GM12875 (cell line): ENCODE results near the gene ENC1.

Source experiments
- H3K4me3 ChIP-seq: one replicate; pipeline ENCODE4 v1.5.1; 2011; ENCODE audit warnings: low read depth, low read length, control low read depth
- CTCF ChIP-seq: IDR thresholded peaks from 2 replicates; pipeline ENCODE4 v1.5.1; 2011; ENCODE audit warnings: low read depth, mild to moderate bottlenecking, control low read depth, inconsistent platforms, low read length, moderate library complexity, borderline replicate concordance; ENCODE audit not compliant: insufficient read depth

The ENC1 gene

DNA sequence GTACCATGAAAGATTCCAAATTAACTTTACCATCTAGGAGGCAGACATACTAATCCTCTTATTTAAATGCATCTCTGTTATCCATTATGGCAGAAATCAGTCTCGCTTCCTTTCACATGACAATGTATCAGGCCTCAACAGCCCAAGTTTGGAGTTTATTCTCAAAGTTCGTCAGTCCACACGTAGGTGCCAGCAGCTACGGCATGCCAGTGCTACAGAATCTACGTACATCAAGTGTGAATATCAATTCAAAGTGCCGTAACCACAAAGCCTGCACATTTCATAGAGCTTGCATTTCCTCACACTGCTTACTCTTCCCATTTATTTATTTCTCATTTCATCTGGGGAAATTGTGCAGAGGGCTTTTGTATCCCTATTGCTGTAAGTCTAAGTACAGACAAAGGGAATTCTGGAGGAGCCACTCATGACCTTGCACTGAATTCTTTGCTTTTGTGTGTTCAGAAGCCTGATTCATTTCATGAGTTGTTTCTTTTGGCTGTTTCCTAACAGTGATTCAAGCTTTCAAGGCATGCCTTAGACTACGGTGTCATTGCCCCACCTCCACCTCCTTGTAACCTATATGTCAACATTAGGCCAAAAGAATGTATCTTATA, 10.0 kb downstream of the ENC1 start:
- no peak for TF ChIP-seq CTCF
- no peak overlapping the region for H3K4me3 ChIP-seq

GRCh38 chr5:74629326-74629725, 11.2 kb downstream of the ENC1 start:
- no peak overlapping the region for H3K4me3 ChIP-seq
- TF ChIP-seq CTCF, result no peak

DNA sequence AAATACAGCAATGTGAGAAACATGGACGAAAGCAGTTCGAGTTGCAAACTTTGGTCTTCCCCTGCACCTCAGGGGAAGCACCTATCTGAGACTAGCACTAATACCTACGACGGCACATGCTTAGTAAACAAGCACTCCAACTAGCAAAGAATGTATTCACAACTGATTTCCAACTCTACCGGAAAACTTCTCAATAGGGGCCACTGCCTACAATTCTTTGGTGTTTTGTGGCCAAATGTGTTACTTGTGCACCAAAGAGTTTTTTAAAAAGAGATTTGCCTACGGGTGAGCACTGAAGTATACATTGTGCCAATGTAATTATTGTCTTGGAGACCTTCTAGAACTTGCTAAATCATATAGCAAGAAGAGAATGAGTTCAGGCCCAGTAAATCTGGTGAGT, 12.2 kb downstream of the ENC1 start:
- no peak for TF ChIP-seq CTCF
- no peak overlapping the region for H3K4me3 ChIP-seq

GRCh38 chr5:74627646-74628279, 12.8 kb downstream of the ENC1 start:
- H3K4me3 ChIP-seq, result no peak overlapping the region
- no peak for TF ChIP-seq CTCF

DNA sequence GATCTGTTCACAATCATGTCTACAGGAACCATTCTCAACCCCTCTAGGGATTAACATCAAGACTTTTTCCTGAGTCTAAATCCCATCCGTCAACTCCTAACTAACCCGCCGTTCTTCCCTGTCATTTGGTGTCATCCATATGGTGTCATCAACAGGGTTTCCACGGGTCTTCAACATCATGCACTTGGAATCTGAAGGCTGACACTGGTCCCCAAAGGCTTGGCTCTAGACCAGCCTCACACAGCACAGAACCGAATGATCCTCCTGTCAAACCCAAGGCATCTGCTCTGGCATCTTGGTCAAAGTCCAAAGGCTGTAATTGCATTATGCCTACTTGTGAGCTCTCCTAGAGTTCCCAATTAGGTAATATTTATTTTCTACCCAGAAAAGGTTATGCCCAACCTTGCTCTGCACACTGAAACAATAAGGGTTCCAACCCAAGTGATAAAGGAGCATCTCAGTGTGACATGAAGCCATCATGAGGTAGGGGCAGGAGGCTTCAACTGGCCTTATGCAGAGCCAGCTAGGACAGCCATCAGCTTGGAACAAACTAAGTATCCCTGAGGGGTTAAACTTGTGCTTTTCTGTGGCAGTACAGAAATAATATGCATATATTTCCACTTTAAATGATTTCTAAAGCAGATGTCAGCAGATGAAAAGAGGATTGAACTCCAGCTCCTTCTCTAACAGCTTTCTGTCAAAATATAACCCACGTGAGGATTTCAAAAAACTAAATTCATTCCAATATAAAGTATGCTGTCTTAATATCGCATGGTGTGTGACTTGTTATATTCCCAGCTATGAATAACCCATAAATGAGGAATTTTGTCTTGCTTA, 13.9 kb downstream of the ENC1 start:
- TF ChIP-seq CTCF, result no peak
- H3K4me3 ChIP-seq, result no peak overlapping the region

- TF ChIP-seq CTCF, result peak; percentile 46
- H3K4me3 ChIP-seq, result no peak overlapping the region
These were observed 14.7 kb downstream of the ENC1 start for GRCh38 chr5:74625742-74626241.
